Dendritic cell treated with granulocyte-macrophage colony-stimulating factor and Interleukin-4, amounts not matched to agents 40 ng/mL and 50 ng/mL, for 4 days (primary cell): ENCODE results near the gene HDGF.

ENCODE experiments used
- H3K27ac Mint-ChIP-seq: one replicate; pipeline ENCODE4 v1.8.0; 2022; ENCODE audit warnings: mild to moderate bottlenecking, mixed read lengths
- H3K27me3 Mint-ChIP-seq: one replicate; pipeline ENCODE4 v1.8.0; 2022; ENCODE audit warnings: mild to moderate bottlenecking, mixed read lengths
- H3K36me3 Mint-ChIP-seq: one replicate; pipeline ENCODE4 v1.8.0; 2022; ENCODE audit warnings: low read depth, mixed read lengths
- H3K4me1 Mint-ChIP-seq: one replicate; pipeline ENCODE4 v1.8.0; 2022; ENCODE audit warnings: low read depth, mixed read lengths
- H3K4me3 Mint-ChIP-seq: one replicate; pipeline ENCODE4 v1.8.0; 2022; ENCODE audit warnings: mild to moderate bottlenecking, moderate library complexity, mixed read lengths
- H3K9me3 Mint-ChIP-seq: one replicate; pipeline ENCODE4 v1.8.0; 2022; ENCODE audit warnings: mixed read lengths
- intact Hi-C: fragments of 100-400 bp; cut with micrococcal nuclease; formaldehyde crosslinking; loops from one replicate; pipeline ENCODE4 v1.15.0; 2022

Gene HDGF

GRCh38 chr1:156698995-156699394, 52.5 kb downstream of the HDGF start:
- no peaks in the 10 kb centered on the region for H3K36me3 Mint-ChIP-seq
- peaks cover 69% of the 10 kb centered on the region for H3K27me3 Mint-ChIP-seq
- no peaks in the 10 kb centered on the region for H3K9me3 Mint-ChIP-seq
- no peak overlapping the region for H3K4me3 Mint-ChIP-seq
- no peak overlapping the region for H3K27ac Mint-ChIP-seq
- intact Hi-C loops, result no loop called here
- peaks cover 5% of the 10 kb centered on the region for H3K4me1 Mint-ChIP-seq

- H3K4me1 Mint-ChIP-seq, result peaks cover 16% of the 10 kb centered on the region
- intact Hi-C loops, result no loop called here
- no peaks in the 10 kb centered on the region for H3K9me3 Mint-ChIP-seq
- H3K36me3 Mint-ChIP-seq, result no peaks in the 10 kb centered on the region
- H3K27me3 Mint-ChIP-seq, result peaks cover 69% of the 10 kb centered on the region
- H3K27ac Mint-ChIP-seq, result no peak overlapping the region
- no peak overlapping the region for H3K4me3 Mint-ChIP-seq
Observed at GRCh38 chr1:156697481-156697880, 54.0 kb downstream of the HDGF start.

DNA sequence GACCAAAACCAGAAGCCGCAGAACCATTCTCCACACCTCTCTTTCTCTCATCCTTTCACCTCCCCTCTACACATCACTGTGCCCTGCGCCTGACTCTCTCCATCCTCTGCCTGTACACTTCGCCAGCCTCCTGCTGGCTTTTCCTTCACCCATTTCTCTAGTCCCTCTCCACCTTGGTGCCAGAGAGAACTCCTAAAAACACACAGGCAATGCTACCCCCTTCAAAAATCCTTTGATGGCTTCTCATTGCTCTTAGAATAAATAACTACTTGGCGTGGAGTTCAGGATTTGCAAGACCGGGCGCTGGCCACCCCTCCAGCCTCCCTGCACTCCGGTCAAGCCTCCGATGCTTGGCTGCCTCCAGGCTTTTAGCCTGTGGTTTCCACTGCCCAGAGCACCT, 54.7 kb downstream of the HDGF start:
- intact Hi-C loops, result no loop called here
- peaks cover 70% of the 10 kb centered on the region for H3K27me3 Mint-ChIP-seq
- H3K27ac Mint-ChIP-seq, result no peak overlapping the region
- no peaks in the 10 kb centered on the region for H3K9me3 Mint-ChIP-seq
- H3K36me3 Mint-ChIP-seq, result no peaks in the 10 kb centered on the region
- H3K4me1 Mint-ChIP-seq, result peaks cover 24% of the 10 kb centered on the region
- no peak overlapping the region for H3K4me3 Mint-ChIP-seq

GRCh38 chr1:156694690-156694962, 56.8 kb downstream of the HDGF start:
- no peaks in the 10 kb centered on the region for H3K9me3 Mint-ChIP-seq
- H3K27me3 Mint-ChIP-seq, result peaks cover 80% of the 10 kb centered on the region
- H3K36me3 Mint-ChIP-seq, result no peaks in the 10 kb centered on the region
- no peak overlapping the region for H3K27ac Mint-ChIP-seq
- peaks cover 37% of the 10 kb centered on the region for H3K4me1 Mint-ChIP-seq
- intact Hi-C loops, result no loop called here
- H3K4me3 Mint-ChIP-seq, result no peak overlapping the region

- Mint-ChIP-seq H3K9me3 (no peaks in the 10 kb centered on the region), H3K27ac (no peak overlapping the region), H3K27me3 (peaks cover 82% of the 10 kb centered on the region), H3K4me3 (no peak overlapping the region), H3K4me1 (peaks cover 39% of the 10 kb centered on the region), H3K36me3 (no peaks in the 10 kb centered on the region)
- intact Hi-C loops, result no loop called here
Observed at GRCh38 chr1:156693848-156694689, 57.4 kb downstream of the HDGF start.

DNA sequence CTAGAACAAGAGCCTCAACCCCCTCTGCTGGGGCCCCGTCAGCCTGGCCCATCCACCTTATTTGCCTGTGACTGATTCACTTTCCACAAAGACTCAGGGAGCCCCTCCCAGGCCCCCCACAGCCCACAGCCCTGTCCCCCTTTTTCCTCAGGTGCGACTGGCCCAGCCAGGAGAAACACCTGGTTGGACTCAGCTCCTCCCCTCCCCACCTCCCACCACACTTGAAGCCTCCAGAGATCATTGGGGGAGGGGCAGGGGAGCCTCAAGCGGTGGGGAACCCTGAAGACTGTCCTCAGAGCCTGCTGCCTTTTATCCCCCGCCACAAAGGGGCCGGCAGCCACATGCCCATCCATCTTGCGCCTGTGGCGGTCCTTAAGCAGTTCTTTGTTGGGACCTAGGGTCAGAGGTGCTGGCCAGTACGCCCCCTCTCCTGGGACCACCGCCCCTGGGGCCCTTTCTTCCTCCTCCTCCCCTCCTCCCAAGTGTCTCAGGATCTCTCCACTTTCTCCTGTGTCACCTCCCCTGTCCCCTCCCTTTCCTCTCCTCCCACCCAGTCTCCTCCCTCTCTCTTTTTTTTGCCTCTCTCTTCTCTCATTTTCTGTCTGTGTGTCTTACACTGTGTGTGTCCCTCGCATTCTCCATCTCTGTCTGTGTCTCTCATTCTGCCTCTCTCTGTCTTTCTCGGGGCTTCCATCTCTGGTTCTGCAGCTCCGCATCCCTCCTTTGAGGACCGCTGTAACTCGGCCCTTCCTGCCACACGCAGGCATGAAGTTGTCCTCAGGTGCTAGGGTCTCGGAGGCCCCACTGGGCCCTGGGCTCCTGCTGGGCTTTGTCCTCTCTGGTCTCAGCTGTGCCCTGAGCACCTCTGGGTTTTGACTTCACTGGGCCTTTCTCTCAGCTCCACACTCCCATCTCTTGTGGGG, 58.3 kb downstream of the HDGF start:
- H3K36me3 Mint-ChIP-seq, result no peaks in the 10 kb centered on the region
- peaks cover 36% of the 10 kb centered on the region for H3K4me1 Mint-ChIP-seq
- no peak overlapping the region for H3K27ac Mint-ChIP-seq
- no peak overlapping the region for H3K4me3 Mint-ChIP-seq
- peaks cover 84% of the 10 kb centered on the region for H3K27me3 Mint-ChIP-seq
- intact Hi-C loops, result no loop called here
- no peaks in the 10 kb centered on the region for H3K9me3 Mint-ChIP-seq

DNA sequence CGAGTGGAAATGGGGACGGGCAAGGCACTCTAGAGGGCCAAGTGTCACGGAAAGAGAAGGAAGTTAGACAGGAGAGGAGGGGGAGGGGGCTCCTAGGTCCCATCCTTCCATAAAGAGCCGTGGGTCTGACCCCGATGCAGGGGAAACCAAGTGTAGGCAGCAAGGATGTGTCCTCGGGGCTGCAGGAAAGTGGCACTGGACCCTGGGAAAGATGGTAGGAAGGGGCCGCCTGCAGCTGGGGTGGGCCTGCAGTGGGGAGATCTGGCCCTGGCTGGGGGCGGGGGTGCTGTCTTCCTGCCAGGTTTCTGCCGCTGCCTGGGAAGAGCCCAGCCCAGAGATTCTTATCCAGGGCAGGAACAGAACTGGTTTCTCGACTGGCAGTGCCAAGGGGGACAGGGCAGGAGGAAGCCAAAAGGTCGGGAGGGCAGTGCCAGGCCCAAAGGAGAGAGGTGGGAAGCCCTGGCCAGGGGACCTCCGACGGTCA, 59.0 kb downstream of the HDGF start:
- H3K36me3 Mint-ChIP-seq, result no peaks in the 10 kb centered on the region
- H3K27ac Mint-ChIP-seq, result no peak overlapping the region
- H3K27me3 Mint-ChIP-seq, result peaks cover 85% of the 10 kb centered on the region
- peaks cover 36% of the 10 kb centered on the region for H3K4me1 Mint-ChIP-seq
- no peaks in the 10 kb centered on the region for H3K9me3 Mint-ChIP-seq
- intact Hi-C loops, result no loop called here
- H3K4me3 Mint-ChIP-seq, result peak overlapping the region; percentile 1
